ENCODE data around the gene FTMT. TPM values are rescaled to one million over a fixed set of nuclear protein-coding genes. Genes with fewer than 3 reads are reported as not detected.
A peak's percentile ranks its signal among the peaks of the same experiment; 100 is the strongest.
"Not testable (repeated sequence)": the region's sequence is repeated elsewhere in the genome, so short reads cannot be mapped to it uniquely, and the experiment has no call there.

FTMT gene
- total RNA-seq: not detected in 2 replicates

- DNase-seq (ENCODE audit: low read depth in 2 of 2): no peak
These were observed at the start of gene FTMT for GRCh38 chr5:121851643-121852574. FTMT (plus strand) TSS chr5:121851882; CDS start chr5:121851964, 82 bp downstream.

GRCh38 chr5:121805251-121805650 lies 46.4 kb upstream of the FTMT start:
- DNase-seq (ENCODE audit: low read depth in 2 of 2): not testable (repeated sequence)

- DNase-seq (ENCODE audit: low read depth in 2 of 2): no peak
These were observed 45.8 kb upstream of the FTMT start for GRCh38 chr5:121805911-121806310.

DNA sequence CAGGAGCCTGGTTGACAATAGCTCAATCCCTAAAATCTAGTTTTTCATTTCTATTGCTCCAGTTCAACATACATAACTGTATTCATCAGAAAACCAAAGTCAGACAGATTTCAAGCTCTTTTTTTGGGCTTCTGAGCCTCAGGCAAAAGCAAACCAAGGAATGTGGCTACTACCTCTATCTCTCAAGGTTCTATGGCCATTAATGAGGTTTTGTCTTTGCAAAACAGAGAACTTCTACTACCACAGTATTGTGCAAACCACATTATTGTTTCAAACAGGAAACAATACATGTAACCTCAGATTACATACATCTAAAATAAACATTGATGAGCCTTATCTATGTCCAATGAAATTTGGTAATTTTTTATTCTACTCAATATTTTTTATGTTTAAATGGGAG lies 35.5 kb upstream of the FTMT start:
- DNase-seq (ENCODE audit: low read depth in 2 of 2): no peak

DNA sequence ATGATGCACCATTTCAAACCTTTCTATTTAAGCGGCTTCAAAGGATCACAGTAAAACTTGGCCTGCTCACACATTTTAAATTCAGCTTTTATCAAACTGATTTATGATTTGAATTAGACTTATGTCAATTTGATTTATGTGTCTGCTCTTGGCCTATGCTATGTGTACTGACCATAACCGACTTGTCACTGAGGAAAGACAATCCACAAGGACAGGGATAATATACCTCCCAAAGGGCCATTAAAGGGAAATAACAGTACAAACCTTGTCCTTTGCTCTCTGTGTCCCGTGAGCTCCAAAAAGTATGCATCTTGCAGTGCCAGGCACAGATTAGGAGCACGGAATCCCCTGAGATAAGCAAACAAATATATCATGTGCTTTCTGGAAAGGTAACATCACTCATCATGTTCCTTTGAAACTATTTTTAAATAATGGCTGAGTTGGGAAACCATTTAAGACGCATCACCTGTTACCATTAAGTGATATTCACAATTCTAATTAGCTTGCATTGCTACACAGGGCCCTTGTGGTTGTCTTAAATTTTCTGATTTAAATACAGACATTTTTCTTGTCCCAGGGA lies 31.9 kb upstream of the FTMT start:
- DNase-seq (ENCODE audit: low read depth in 2 of 2): no peak

DNA sequence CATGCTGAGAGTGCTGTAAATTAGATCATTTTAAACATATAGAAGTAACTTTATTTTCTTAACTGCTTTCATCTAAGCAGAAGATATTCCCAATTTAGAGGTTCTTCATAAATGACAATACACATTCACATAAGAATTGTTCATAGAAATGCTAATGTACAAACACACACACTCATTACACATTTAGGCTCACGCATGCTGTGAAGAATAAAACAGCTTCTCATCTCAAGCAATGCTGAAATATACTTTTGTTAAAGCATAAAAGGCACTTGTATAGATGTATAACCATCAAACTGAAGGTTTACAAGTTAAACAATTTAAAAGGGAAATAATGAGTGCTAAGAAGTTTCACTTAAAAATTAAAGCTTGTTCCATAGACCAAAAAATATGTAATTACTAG lies 18.1 kb upstream of the FTMT start:
- no peak for DNase-seq (ENCODE audit: low read depth in 2 of 2)

- no peak for DNase-seq (ENCODE audit: low read depth in 2 of 2)
These were observed 17.7 kb upstream of the FTMT start for GRCh38 chr5:121834021-121834420.

- no peak for DNase-seq (ENCODE audit: low read depth in 2 of 2)
These were observed 9.8 kb upstream of the FTMT start for GRCh38 chr5:121841892-121842291.

- DNase-seq (ENCODE audit: low read depth in 2 of 2): no peak
These were observed 1.4 kb upstream of the FTMT start for GRCh38 chr5:121850272-121850671.

GRCh38 chr5:121853850-121854249 lies 2.2 kb downstream of the FTMT start:
- DNase-seq (ENCODE audit: low read depth in 2 of 2): no peak

GRCh38 chr5:121862801-121863200 lies 11.1 kb downstream of the FTMT start:
- no peak for DNase-seq (ENCODE audit: low read depth in 2 of 2)

DNA sequence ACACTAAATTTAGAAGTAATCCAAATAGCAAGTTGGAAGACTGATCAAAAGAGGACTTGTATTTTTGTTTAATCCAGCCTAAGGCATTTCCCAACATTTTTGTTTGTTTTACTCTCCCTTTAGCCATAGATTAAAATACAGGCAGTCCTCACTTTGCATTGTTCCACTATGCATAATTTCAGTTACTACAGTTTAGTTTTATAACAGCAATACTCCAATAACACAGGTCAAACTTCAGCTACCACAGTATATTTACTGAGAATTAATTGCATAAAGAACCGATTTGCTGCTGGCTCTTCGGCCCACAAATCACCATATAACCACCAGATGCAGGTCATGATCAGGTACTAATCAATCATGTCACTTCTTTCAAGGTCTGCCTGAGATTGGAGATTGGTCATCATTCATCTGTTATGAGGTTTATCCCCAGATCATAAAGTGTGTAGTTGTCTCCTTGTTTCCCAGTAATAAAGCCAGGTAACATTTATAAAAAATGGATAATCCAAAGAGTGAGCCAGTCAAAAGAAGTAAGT lies 12.1 kb downstream of the FTMT start:
- DNase-seq (ENCODE audit: low read depth in 2 of 2): no peak

DNA sequence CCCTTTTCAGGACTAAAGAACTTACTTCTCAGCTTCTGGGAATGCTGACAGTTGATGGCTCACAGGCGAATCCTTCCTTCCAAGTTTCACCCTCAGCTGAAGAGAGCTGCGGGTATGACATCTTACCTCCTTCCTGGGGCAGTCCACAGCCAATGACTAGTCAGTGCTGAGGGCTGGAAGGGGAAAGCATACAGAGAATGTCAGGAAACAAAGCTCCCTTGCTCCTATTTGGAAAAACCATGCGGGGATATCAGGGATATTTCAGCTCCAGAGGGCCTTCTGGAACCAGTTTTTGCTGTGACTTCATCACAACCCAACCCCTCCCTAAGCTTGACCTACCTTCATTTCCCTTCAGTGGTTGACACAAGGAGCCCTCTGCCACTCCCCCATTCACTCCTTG lies 15.7 kb downstream of the FTMT start:
- no peak for DNase-seq (ENCODE audit: low read depth in 2 of 2)

DNA sequence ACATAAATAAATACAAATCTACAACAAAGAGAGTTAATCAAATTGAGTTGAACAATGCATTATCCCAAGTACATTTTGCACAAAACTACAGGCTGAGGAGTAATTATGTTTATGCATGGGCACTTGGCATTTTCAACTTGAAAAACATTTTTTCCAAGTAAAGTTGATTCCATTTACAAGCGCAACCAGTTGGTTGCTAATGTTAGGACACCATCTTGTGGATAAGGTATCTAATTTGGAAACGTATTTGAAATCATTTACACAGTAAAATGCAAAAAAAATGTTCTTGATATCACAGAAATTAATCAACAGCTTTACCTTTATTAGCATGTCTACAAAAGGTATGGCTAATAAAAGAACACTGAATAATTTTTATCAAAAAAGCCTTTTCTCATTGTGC lies 18.8 kb downstream of the FTMT start:
- DNase-seq (ENCODE audit: low read depth in 2 of 2): peak; percentile 5 to 18

DNA sequence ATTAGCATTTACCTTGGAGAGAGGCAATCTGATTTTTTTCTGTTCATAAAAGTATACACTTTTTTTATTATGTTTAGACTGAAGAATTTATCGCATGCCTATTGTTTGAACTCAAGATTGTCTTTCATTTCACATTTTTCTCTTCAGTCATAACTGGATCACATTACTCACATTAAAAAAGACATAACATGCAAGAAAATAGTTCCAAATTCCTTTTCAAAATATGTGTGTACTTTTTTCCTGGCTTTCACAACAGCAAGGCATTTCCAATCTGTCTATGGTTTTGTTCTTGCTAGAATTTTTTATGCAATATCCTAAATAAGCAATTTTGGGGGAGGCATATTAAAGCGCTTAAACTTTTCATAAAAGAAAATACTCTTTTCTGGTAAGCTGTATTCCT lies 21.2 kb downstream of the FTMT start:
- no peak for DNase-seq (ENCODE audit: low read depth in 2 of 2)

- no peak for DNase-seq (ENCODE audit: low read depth in 2 of 2)
These were observed 21.7 kb downstream of the FTMT start for GRCh38 chr5:121873409-121873808.

DNA sequence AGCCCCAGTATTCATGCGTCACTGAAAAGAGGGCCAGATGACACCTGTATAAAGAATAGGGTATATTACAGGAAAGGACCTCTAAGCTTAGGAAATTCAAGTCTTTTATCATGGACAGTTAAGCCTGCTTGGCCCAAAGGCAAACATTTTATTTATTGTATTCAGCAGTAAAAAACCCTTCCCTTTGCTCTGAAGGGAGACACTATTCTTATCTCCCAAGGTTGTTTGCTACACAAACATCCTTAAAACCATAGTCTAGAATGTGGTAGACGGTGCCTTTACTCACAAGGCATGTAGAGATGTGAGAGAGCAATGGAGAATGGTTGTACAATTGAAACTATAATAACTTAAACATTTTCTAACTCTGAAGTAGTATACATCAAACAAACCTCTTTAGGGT lies 33.9 kb downstream of the FTMT start:
- no peak for DNase-seq (ENCODE audit: low read depth in 2 of 2)

DNA sequence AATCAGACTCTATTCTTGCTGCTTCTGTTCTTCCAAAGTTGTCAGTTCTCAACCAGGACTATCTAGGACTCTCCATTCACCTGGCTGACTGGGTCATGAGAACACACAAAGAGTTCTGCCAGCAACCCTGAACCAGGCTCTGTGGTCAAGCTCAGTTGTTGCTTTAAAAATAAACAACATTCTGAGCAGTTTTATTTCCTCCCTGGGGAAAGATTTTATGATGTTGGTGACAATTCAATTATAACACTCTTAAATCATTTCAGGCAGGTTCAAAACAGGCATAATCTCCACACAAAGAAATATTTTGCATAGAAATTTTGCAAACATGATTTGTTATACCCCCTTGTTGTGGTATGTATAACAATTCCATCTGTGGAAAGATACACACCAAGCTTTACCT lies 36.0 kb downstream of the FTMT start:
- no peak for DNase-seq (ENCODE audit: low read depth in 2 of 2)

DNA sequence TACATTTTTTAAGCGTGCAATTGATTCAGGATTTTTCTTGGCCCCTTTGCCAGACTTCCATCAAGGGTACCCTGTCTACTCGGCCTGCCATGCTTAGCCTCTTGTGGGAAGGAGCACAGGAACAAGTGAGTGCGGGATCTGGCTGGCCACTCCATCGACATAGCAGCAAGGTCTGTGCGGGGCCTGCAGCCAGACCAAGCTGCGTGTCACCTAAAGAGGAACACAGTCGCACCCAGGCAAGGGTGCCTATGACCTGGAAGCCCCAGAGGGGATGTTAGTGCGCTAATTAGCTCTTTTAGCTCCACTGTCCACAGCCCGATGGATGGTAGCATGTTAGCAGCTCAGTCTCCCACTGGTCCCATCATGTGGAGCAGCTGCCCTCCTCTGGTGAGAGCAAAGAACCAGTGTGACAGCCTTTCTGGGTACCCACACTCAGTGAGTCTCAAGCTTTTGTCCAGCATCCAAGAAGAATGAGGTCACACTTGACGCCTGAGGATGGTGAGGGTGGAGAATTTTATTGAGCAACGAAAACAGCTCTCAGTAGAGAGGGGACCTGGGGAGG lies 38.7 kb downstream of the FTMT start:
- no peak for DNase-seq (ENCODE audit: low read depth in 2 of 2)

- DNase-seq (ENCODE audit: low read depth in 2 of 2): no peak
These were observed 45.7 kb downstream of the FTMT start for GRCh38 chr5:121897341-121897740.

GRCh38 chr5:121899346-121899745 lies 47.7 kb downstream of the FTMT start:
- DNase-seq (ENCODE audit: low read depth in 2 of 2): no peak
